Endothelial cell of umbilical vein (primary cell): ENCODE results near the gene MCF2L. TPM values are rescaled to one million over a fixed set of nuclear protein-coding genes. Genes with fewer than 3 reads are reported as not detected.

Experiments
- BruUV-seq: library from RNA; stranded (reverse); fragments of 400-500 nt; replicated peaks from 2 replicates; lab custom pipeline; 2021; lab: Mats Ljungman, UMichigan
- CTCF ChIA-PET: fragments of 300-600, 350-600 bp; sonication (Branson Sonifier 250); formaldehyde crosslinking; loops from one replicate; lab custom pipeline; 2021; ENCODE audit warnings: antibody characterized with exemption, inconsistent platforms; lab: Charles Lee
- POLR2A ChIA-PET: fragments of 300-600, 350-600 bp; sonication (Branson Sonifier 250); formaldehyde crosslinking; loops from one replicate; lab custom pipeline; 2021; ENCODE audit warnings: antibody characterized with exemption, inconsistent platforms; lab: Charles Lee
- DNase-seq: peaks from one replicate; pipeline ENCODE4 v3.0.0-alpha.2; 2011; ENCODE audit warnings: low read depth, low spot score
- FAIRE-seq: peaks from 2 replicates; lab custom pipeline; 2011; peaks lifted over from hg19 to GRCh38; lab: Jason Lieb, UNC
- H2AFZ ChIP-seq: 2 replicates; pipeline ENCODE4 v1.6.0; 2012; ENCODE audit warnings: low read depth, low read length, control low read depth, inconsistent platforms
- H3K27ac ChIP-seq: 2 replicates; pipeline ENCODE4 v1.5.1; 2011; ENCODE audit warnings: low read depth, mild to moderate bottlenecking, control low read depth, low read length, moderate library complexity; ENCODE audit not compliant: insufficient read depth
- H3K27me3 ChIP-seq, 2 experiments: 2 replicates each; pipeline versions ENCODE4 v1.6.0 to v1.6.1; 2011; ENCODE audit warnings: low read length in 2 of 2, mixed read lengths in 1 of 2; ENCODE audit not compliant: control insufficient read depth in 2 of 2, insufficient read depth in 2 of 2
- H3K36me3 ChIP-seq, 2 experiments: 2 replicates in 1 of 2; 3 replicates in 1 of 2; pipeline ENCODE4 v1.5.1; 2011; ENCODE audit warnings: low read length in 2 of 2, mild to moderate bottlenecking in 1 of 2, moderate library complexity in 1 of 2; ENCODE audit not compliant: control insufficient read depth in 2 of 2, insufficient read depth in 2 of 2; ENCODE audit errors: extremely low read depth in 1 of 2
- H3K4me1 ChIP-seq: 3 replicates; pipeline ENCODE4 v1.5.1; 2011; ENCODE audit warnings: mild to moderate bottlenecking, low read length; ENCODE audit not compliant: control insufficient read depth, insufficient read depth; ENCODE audit errors: extremely low read depth
- H3K4me2 ChIP-seq: 2 replicates; pipeline ENCODE4 v1.6.1; 2011; ENCODE audit warnings: low read length, control low read depth, mixed read lengths; ENCODE audit not compliant: insufficient read depth
- H3K4me3 ChIP-seq, 3 experiments: fragments of 200-600 bp in 1 of 3; sonication (generic), shearing (Covaris generic) in 1 of 3; replicated peaks in 1 of 3; 2 replicates each; pipeline ENCODE4 v1.5.1; 2011 to 2016; ENCODE audit warnings: control low read depth in 3 of 3, low read length in 3 of 3, mild to moderate bottlenecking in 2 of 3, inconsistent platforms in 1 of 3, low read depth in 1 of 3, moderate library complexity in 1 of 3; ENCODE audit not compliant: insufficient read depth in 1 of 3
- H3K79me2 ChIP-seq: 2 replicates; pipeline ENCODE4 v1.6.0; 2012; ENCODE audit warnings: low read length, inconsistent platforms; ENCODE audit not compliant: control insufficient read depth, insufficient read depth
- H3K9ac ChIP-seq: replicated peaks from 2 replicates; pipeline ENCODE3; 2011; ENCODE audit warnings: low read length, control low read depth; ENCODE audit not compliant: insufficient read depth; ENCODE audit errors: extremely low read depth
- H3K9me1 ChIP-seq: replicated peaks from 3 replicates; pipeline ENCODE4 v1.6.0; 2011; ENCODE audit warnings: mild to moderate bottlenecking, low read length; ENCODE audit not compliant: control insufficient read depth, insufficient read depth; ENCODE audit errors: extremely low read depth
- H3K9me3 ChIP-seq: replicated peaks from 2 replicates; pipeline ENCODE4 v1.5.1; 2012; ENCODE audit warnings: low read length, inconsistent platforms; ENCODE audit not compliant: control insufficient read depth, insufficient read depth
- H4K20me1 ChIP-seq: replicated peaks from 2 replicates; pipeline ENCODE3; 2011; ENCODE audit warnings: mild to moderate bottlenecking, low read length; ENCODE audit not compliant: control insufficient read depth, insufficient read depth; ENCODE audit errors: extremely low read depth
- EZH2 ChIP-seq: IDR thresholded peaks from 2 replicates; pipeline ENCODE4 v1.6.1; 2012; ENCODE audit warnings: borderline replicate concordance, low read depth, mild to moderate bottlenecking, moderate library complexity, low read length, inconsistent platforms; ENCODE audit not compliant: severe bottlenecking
- FOS ChIP-seq: IDR thresholded peaks from 2 replicates; pipeline ENCODE4 v1.6.1; 2011; ENCODE audit warnings: mild to moderate bottlenecking, low read length, moderate library complexity, borderline replicate concordance; ENCODE audit not compliant: insufficient read depth
- GATA2 ChIP-seq: IDR thresholded peaks from 2 replicates; pipeline ENCODE4 v1.7.0; 2011; ENCODE audit warnings: low read depth, mild to moderate bottlenecking, moderate library complexity, mixed read lengths, low read length; ENCODE audit not compliant: insufficient read length, insufficient read depth
- JUN ChIP-seq: IDR thresholded peaks from 2 replicates; pipeline ENCODE4 v1.6.1; 2011; ENCODE audit warnings: borderline replicate concordance, low read depth; ENCODE audit not compliant: insufficient read length, insufficient read depth
- MYC ChIP-seq: IDR thresholded peaks from one replicate; pipeline ENCODE4 v1.6.1; 2011; ENCODE audit warnings: mild to moderate bottlenecking, low read depth, low read length
- POLR2A ChIP-seq: IDR thresholded peaks from 2 replicates; pipeline ENCODE4 v1.6.1; 2012; ENCODE audit warnings: low read depth, mild to moderate bottlenecking, control low read depth, low read length
- POLR2AphosphoS5 ChIP-seq: IDR thresholded peaks from 2 replicates; pipeline ENCODE4 v1.6.1; 2012; ENCODE audit warnings: low read depth, mild to moderate bottlenecking, control low read depth, low read length, moderate library complexity; ENCODE audit not compliant: insufficient read depth
- dilution Hi-C: fragments of 300-500 bp; cut with MboI; formaldehyde crosslinking; loops from one replicate; pipeline ENCODE4 v1.15.0; 2019; ENCODE audit warnings: low sequenced_read_pairs; ENCODE audit not compliant: extremely low pct_ligation_motif_present
- intact Hi-C: fragments of 100-400 bp; cut with micrococcal nuclease; formaldehyde crosslinking; loops from one replicate; pipeline ENCODE4 v1.10.0; 2022
- polyA plus RNA-seq, 4 experiments: library from polyadenylated mRNA; depleted of rRNA in 3 of 4; stranded (reverse) in 3 of 4; unstranded in 1 of 4; fragments of >200 nt; gene quantifications; 2 replicates each; pipeline versions ENCODE4 v1.2.1 to v1.2.3, GENCODE V29; 2011 to 2012; ENCODE audit warnings: missing spikeins in 1 of 4
- total RNA-seq: library from RNA; stranded (reverse); gene quantifications from 2 replicates; pipeline ENCODE4 v1.2.3, GENCODE V29; 2021
- TF ChIP-seq, protein P1 (sequence below), 2 donors: IDR thresholded peaks; 1 replicate in 1 of 2; 2 replicates in 1 of 2; pipeline ENCODE4 v1.5.1; 2011; ENCODE audit warnings: low read length in 2 of 2, mild to moderate bottlenecking in 2 of 2, moderate library complexity in 2 of 2, control low read depth in 1 of 2, inconsistent platforms in 1 of 2, low read depth in 1 of 2; ENCODE audit not compliant: insufficient read depth in 1 of 2; ENCODE audit errors: extremely low read depth in 1 of 2
- TF ChIP-seq, protein P2 (sequence below): IDR thresholded peaks from 2 replicates; pipeline ENCODE4 v1.6.1; 2011; ENCODE audit not compliant: insufficient read depth, insufficient read length

The MCF2L gene
- total and polyA plus RNA-seq, 2 donors (not counting 3 experiments of a cell fraction or from before 2014, with no cell fraction given) = 0.33 to 0.58 TPM

DNA sequence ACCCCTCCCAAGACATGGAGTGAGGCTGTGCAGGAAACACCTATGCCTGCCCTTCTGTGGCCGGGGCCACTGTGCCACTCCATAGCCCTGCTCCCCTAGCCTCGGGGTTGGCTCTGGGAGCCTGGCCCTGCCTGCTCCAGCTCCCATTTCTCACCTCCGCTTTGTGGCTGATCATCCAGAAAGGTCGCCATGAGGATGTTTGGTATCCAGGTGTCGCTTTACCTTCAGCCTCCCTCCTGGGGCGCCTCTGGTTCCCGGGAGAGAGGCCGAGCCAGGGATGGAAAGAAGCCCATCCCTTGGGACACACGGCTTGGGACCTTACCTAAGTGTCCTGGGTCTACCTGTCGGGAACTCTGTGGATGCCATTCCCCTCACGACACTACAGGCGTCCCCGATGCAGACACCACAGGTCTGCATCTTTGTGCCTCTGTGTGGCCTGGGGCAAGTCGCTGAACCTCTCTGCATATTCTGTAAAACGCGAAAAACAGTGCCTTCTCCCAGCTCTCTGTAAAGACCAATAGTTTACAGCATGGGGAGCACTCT, 3.4 kb upstream of the MCF2L start:
- ChIA-PET CTCF (interaction anchor here (1.0 to 2.2 kb wide), 4 partner anchors 12 to 64 kb away, joined by 3 to 9 read pairs (median 4); no protein-coding TSS in a partner anchor), POLR2A (no interaction called here)
- no peak overlapping the region for H3K27ac ChIP-seq
- H4K20me1 ChIP-seq = no peaks in the 10 kb centered on the region
- no peaks in the 10 kb centered on the region for H3K9me1 ChIP-seq
- H3K27me3 ChIP-seq = peaks cover 26 to 38% of the 10 kb centered on the region in 2 experiments
- H3K79me2 ChIP-seq = no peaks in the 10 kb centered on the region
- dilution Hi-C loops (no loop called here), intact Hi-C loops (no loop called here)
- no peak overlapping the region for H3K4me3 ChIP-seq
- TF ChIP-seq POLR2AphosphoS5 (no peak), FOS (no peak), MYC (no peak), EZH2 (no peak), POLR2A (no peak), GATA2 (no peak), JUN (no peak)
- TF ChIP-seq, protein P1, sequence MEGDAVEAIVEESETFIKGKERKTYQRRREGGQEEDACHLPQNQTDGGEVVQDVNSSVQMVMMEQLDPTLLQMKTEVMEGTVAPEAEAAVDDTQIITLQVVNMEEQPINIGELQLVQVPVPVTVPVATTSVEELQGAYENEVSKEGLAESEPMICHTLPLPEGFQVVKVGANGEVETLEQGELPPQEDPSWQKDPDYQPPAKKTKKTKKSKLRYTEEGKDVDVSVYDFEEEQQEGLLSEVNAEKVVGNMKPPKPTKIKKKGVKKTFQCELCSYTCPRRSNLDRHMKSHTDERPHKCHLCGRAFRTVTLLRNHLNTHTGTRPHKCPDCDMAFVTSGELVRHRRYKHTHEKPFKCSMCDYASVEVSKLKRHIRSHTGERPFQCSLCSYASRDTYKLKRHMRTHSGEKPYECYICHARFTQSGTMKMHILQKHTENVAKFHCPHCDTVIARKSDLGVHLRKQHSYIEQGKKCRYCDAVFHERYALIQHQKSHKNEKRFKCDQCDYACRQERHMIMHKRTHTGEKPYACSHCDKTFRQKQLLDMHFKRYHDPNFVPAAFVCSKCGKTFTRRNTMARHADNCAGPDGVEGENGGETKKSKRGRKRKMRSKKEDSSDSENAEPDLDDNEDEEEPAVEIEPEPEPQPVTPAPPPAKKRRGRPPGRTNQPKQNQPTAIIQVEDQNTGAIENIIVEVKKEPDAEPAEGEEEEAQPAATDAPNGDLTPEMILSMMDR (IDR thresholded peaks at IDR 0.05; ENCODE audit: extremely low read depth in 1 of 2, insufficient read depth in 1 of 2, low read depth in 1 of 2, low read length in 2 of 2) = no peak
- TF ChIP-seq, protein P2, sequence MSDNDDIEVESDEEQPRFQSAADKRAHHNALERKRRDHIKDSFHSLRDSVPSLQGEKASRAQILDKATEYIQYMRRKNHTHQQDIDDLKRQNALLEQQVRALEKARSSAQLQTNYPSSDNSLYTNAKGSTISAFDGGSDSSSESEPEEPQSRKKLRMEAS = no peak
- no peaks in the 10 kb centered on the region for H3K36me3 ChIP-seq
- no peak overlapping the region for H3K9ac ChIP-seq
- no TSS peak for BruUV-seq
- no peak overlapping the region for H2AFZ ChIP-seq
- FAIRE-seq (no peak), DNase-seq (no peak)
- no peak overlapping the region for H3K4me2 ChIP-seq
- no peaks in the 10 kb centered on the region for H3K4me1 ChIP-seq
- H3K9me3 ChIP-seq = no peaks in the 10 kb centered on the region
